Measurements from ENCODE around the gene POC1A. TPM values are rescaled to one million over a fixed set of nuclear protein-coding genes. Genes with fewer than 3 reads are reported as not detected.

Gene POC1A
- total and polyA plus RNA-seq, 2 of the 8 experiments (the other 6 are each of a cell fraction or from before 2014, with no cell fraction given): 35.7 to 39.2 TPM

GRCh38 chr3:52034651-52035050 is 119.6 kb downstream of the POC1A start (continued):
- TF ChIP-seq CHD7 (IDR thresholded peaks at IDR 0.05; ENCODE audit: insufficient replicate concordance, low read length) (no peak), KDM4A (IDR thresholded peaks at IDR 0.05; ENCODE audit: low read depth, low read length, severe bottlenecking) (no peak), ATF2 (IDR thresholded peaks at IDR 0.05; ENCODE audit: low read length) (no peak)

Measured in H1 (cell line).